Measurements from ENCODE around the gene FLRT1. TPM values are rescaled to one million over a fixed set of nuclear protein-coding genes. Genes with fewer than 3 reads are reported as not detected.

Gene FLRT1
- total and polyA plus RNA-seq, 2 experiments from 2014 or later, result 0.76 to 1.1 TPM

- no peak for TF ChIP-seq ZNF462 (CRISPR knock-in tag; IDR thresholded peaks at IDR 0.05)
These were observed 26.0 kb upstream of the FLRT1 start (continued) for GRCh38 chr11:64009710-64010109.

GRCh38 chr11:64010783-64011182, 24.9 kb upstream of the FLRT1 start:
- no peaks in the 10 kb centered on the region for H4K20me1 ChIP-seq (replicated peaks; ENCODE audit: insufficient read depth)
- peaks cover 12% of the 10 kb centered on the region for H3K4me1 ChIP-seq (ENCODE audit: insufficient read depth)
- DNase-seq (ENCODE audit: low spot score) (no peak), ATAC-seq (no peak)
- peaks cover 4% of the 10 kb centered on the region; the same call in 2 of the 3 replicates for H3K9me3 Mint-ChIP-seq
- H3K4me3 ChIP-seq, result no peak overlapping the region
- H3K4me3 Mint-ChIP-seq, result no peak overlapping the region
- no peak overlapping the region for H3K27ac ChIP-seq (ENCODE audit: low read depth)
- no peak overlapping the region for H3K4me2 ChIP-seq
- no peak overlapping the region for H3K27ac Mint-ChIP-seq
- no peak overlapping the region for H2AFZ ChIP-seq
- no peaks in the 10 kb centered on the region for H3K9me2 ChIP-seq (ENCODE audit: insufficient read depth)
- 0 out of 2 replicates have a peak, but pooled peaks cover 12% of the 10 kb centered on the region for H3F3A ChIP-seq (replicated peaks; ENCODE audit: low read depth)
- H3K36me3 ChIP-seq (ENCODE audit: insufficient read depth), result no peaks in the 10 kb centered on the region
- peaks cover 94% of the 10 kb centered on the region for H3K27me3 ChIP-seq (ENCODE audit: insufficient read depth)
- H3K4me1 Mint-ChIP-seq, result peaks cover 22% of the 10 kb centered on the region
- H3K36me3 Mint-ChIP-seq (ENCODE audit: low read depth), result no peaks in the 10 kb centered on the region
- TF ChIP-seq STAT1 (IDR thresholded peaks at IDR 0.05; ENCODE audit: unreplicated experiment) (no peak), ETS1 (IDR thresholded peaks at IDR 0.05) (no peak)
- peaks cover 70% of the 10 kb centered on the region for H3K27me3 Mint-ChIP-seq (ENCODE audit: insufficient read depth, low read depth, poor library complexity)
- H3K79me2 ChIP-seq (replicated peaks; ENCODE audit: insufficient read depth), result no peaks in the 10 kb centered on the region
